Measurements from ENCODE around the gene HSFX3.
"Not testable (repeated sequence)": the region's sequence is repeated elsewhere in the genome, so short reads cannot be mapped to it uniquely, and the experiment has no call there.

The HSFX3 gene, protein sequence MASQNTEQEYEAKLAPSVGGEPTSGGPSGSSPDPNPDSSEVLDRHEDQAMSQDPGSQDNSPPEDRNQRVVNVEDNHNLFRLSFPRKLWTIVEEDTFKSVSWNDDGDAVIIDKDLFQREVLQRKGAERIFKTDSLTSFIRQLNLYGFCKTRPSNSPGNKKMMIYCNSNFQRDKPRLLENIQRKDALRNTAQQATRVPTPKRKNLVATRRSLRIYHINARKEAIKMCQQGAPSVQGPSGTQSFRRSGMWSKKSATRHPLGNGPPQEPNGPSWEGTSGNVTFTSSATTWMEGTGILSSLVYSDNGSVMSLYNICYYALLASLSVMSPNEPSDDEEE

DNA sequence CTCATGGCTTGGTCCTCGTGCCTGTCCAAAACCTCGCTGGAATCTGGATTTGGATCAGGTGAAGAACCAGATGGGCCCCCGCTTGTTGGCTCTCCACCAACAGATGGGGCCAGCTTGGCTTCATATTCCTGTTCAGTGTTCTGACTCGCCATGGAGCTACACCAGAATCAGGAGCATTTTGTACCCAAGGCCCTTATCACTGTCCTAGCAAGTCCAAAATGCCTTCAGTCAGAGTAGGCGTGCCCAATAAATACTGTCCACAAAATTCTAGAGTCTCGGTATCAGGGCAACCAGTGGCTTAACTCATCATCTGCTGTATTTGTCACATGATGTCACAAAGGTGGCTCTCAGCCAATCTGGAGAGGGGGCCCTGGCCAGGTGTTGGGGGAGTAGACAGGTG is at the start of gene HSFX3:
Gene HSFX3, minus strand, starts transcription at position 224 of the 400 bp plus-strand sequence. Its CDS starts 72 bp downstream, at position 152.
- H3K4me3 ChIP-seq (ENCODE audit: low read depth, low read length), result not testable (repeated sequence)

DNA sequence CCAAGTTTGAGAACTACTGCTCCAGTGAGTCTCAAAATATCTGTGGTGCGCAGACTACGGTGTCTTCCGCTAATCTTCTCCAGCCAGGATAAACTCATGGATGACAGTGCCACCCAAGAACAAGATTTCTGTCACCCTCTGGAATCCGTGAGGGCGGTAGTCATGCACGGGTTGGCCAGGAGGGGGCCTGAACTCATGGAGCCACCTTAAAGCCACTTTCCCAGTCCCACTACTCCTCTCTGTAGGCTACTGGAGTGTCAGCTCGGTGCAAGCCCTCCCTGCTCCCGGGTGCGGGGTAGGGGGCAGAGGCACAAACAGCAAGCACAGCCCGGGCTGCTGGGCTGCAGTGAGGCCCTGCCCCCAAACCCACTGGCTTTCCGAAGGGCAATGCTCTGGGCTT is 48.9 kb upstream of the HSFX3 start:
- not testable (repeated sequence) for H3K4me3 ChIP-seq (ENCODE audit: low read depth, low read length)

DNA sequence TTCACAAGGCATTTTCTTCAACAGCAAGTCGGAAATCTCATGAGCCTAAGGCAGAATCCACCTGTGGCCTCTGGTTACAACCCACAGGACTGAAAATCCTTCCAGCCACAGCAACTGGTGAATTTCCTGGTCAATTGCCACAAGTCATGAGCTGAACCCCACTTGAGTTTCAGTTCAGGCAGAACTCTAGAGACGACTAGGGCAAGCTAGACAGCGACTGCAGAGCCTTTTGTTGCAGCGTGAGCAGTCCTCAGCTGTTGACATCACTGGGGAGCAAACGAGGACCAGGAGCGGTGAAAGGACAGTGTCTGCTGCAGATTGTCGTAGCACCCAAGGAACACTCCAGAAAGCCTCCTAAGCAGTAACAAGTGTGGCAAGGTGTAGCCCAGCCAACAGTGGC is 46.2 kb upstream of the HSFX3 start:
- H3K4me3 ChIP-seq (ENCODE audit: low read depth, low read length), result not testable (repeated sequence)

DNA sequence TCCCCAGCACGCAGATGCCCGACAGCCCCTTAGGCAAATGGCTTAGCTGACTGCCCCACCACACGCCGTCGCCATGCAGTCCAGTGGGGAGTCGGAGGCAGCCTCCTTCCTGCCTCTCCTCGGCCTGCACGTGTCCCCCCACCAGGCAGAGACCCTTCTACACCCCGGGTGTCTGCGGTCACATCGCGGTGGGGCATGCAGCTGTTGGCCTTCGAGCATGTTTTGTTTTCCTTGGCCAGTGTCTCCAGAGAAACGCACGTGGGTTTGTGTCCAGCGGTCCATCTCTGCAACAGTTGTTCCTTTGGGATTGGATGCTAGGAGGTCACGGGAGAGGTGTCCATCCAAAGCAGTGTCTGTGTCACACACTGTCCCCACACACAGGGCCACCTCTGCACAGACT is 45.5 kb upstream of the HSFX3 start, which contains the start of gene HSFX2:
Gene HSFX2, minus strand, starts transcription at position 101 of the 400 bp plus-strand sequence. CDS start 614 bp downstream, outside the sequence.
- not testable (repeated sequence) for H3K4me3 ChIP-seq (ENCODE audit: low read depth, low read length)

DNA sequence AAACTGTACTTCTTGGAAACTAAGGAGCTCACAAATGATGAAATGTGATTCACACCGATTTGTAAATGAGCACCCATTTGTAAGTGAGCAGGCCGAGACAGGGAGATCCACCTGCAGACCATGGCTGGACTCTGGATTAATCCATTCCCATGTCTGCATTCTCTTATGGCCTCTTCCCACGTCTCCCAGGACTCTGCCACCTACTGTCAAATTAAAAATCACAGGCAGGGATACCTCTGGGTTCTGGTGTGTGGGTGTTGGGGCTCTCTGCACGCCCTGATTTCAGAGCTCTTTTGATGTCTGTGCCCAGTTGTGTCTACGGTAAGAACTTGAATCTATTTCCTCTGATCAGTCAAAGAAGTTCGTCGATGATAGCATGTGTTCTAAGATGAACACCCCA is 41.3 kb upstream of the HSFX3 start:
- not testable (repeated sequence) for H3K4me3 ChIP-seq (ENCODE audit: low read depth, low read length)

DNA sequence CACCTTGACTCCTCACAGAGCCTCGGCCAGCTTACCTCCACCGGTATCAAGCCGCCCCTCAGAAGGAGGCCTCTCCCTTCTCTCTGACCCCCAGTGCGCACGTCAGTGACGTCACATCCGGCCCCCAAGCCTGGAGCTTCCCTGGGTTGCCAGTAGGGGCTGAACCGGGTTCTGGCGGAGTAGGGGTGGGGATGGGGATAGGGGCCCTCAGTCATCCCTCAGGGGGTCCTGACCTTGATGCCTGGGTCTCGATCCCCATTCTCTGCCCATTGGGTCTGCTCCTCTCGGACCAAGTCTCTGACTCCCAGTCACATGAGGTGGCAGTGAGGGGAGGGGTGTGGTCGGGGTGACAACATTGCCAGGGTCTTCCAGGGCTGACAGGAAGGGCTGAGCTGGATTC is 37.6 kb upstream of the HSFX3 start, which contains the start of gene MAGEA9B:
Gene MAGEA9B, minus strand, starts transcription at position 101 of the 400 bp plus-strand sequence. CDS start 4,280 bp downstream, outside the sequence.
- H3K4me3 ChIP-seq (ENCODE audit: low read depth, low read length), result not testable (repeated sequence)

DNA sequence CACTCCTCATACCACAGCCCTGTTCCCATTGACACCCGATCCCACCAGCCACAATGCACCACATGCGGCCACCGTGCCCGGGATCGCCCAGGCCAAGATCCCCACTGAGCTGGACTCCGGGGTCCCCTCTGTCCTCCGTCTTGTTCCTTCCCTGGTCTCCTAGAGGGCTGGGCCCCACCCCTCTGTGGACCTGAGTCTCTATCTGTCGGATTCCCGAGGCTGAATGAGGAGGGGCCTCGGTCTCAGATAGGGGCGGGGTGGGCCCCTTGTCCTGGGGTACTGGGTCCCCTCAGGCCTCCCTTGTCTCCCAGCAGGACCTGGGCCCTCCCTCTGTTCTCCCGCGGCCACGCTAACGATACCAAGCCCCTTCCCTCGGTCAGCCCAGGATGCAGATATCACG is 35.9 kb upstream of the HSFX3 start:
- not testable (repeated sequence) for H3K4me3 ChIP-seq (ENCODE audit: low read depth, low read length)

DNA sequence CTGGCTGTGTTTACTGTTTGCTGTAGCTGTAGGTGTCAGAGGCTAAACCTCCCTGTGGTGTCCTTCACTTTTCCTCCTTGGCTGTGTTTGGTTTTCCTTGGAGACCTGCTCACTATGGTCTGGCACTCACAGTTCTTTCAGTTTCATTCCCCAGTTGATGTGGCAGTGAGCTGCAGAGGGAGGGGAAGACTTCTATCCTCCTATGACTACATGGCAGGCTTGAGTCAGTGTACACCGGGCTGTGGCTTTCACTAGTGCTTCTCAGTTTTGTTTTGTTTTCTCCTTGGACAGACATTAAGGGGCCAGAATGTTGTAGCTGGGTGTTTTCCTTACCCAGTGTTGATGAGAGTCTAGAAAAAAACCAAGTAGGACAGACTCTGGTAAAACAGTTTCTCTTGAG is 23.7 kb upstream of the HSFX3 start:
- not testable (repeated sequence) for H3K4me3 ChIP-seq (ENCODE audit: low read depth, low read length)

DNA sequence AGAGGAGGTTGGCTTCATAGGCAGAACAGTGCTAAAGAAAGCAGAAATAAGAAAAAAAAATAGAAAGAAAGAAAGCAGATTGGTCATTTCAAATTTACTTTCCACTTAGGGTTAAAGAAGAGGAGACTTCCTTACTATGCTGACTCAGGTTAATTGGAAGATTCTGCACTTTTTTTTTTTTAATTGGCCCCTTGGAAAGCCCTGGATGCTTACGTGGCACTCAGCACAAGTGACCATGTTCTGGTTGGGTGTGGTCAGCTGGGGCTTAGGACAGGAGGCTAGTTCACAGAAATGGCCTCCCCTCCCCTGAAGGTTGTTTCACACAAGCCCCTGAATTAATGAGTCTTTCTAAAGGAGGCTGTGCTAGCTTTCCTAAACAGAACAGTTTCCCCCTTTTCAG is 23.0 kb upstream of the HSFX3 start:
- no peak overlapping the region for H3K4me3 ChIP-seq (ENCODE audit: low read depth, low read length)
- TF ChIP-seq, protein P1, sequence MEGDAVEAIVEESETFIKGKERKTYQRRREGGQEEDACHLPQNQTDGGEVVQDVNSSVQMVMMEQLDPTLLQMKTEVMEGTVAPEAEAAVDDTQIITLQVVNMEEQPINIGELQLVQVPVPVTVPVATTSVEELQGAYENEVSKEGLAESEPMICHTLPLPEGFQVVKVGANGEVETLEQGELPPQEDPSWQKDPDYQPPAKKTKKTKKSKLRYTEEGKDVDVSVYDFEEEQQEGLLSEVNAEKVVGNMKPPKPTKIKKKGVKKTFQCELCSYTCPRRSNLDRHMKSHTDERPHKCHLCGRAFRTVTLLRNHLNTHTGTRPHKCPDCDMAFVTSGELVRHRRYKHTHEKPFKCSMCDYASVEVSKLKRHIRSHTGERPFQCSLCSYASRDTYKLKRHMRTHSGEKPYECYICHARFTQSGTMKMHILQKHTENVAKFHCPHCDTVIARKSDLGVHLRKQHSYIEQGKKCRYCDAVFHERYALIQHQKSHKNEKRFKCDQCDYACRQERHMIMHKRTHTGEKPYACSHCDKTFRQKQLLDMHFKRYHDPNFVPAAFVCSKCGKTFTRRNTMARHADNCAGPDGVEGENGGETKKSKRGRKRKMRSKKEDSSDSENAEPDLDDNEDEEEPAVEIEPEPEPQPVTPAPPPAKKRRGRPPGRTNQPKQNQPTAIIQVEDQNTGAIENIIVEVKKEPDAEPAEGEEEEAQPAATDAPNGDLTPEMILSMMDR (IDR thresholded peaks at IDR 0.05; ENCODE audit: low read depth, low read length), result no peak

DNA sequence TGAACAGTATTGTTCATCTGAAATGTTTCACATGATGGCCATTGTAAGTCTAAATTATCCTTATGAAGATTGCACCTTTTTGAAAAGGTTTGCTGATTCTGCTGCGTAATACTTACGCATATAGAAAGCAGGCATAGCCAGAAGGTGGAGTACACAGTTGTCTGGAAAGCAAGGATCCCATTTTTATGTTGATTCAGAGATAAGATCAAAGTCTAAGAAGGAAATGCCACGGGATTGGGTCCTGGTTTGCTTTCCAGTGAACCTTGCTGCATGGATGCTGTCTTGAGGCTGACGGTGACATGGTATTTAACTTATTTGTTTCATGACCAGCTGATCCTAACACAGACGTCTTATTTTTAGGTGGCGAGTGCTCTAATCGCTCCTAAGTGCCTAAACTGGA is 22.0 kb upstream of the HSFX3 start:
- H3K4me3 ChIP-seq (ENCODE audit: low read depth, low read length), result no peak overlapping the region
- TF ChIP-seq, protein P1 (IDR thresholded peaks at IDR 0.05; ENCODE audit: low read depth, low read length), result no peak

DNA sequence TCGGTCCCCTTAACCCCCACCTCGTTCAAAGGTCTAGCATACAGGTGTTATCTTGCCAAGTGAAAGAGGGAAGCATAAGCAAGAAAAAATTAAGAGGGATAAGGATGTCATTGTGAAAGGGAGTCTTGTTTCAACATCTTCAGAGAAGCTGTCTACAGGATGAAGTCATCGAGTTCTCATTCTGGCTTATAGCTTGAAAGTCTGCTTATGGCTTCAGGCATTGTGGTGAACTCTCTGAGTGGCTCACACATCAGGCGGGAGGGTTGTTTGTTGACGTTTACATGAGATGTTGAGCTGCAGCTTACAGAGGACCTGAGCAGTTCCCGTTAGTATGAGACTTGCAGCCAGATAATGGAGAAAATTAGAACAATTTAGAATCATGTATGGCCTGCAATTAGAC is 20.9 kb upstream of the HSFX3 start:
- no peak overlapping the region for H3K4me3 ChIP-seq (ENCODE audit: low read depth, low read length)
- TF ChIP-seq, protein P1 (IDR thresholded peaks at IDR 0.05; ENCODE audit: low read depth, low read length), result no peak

DNA sequence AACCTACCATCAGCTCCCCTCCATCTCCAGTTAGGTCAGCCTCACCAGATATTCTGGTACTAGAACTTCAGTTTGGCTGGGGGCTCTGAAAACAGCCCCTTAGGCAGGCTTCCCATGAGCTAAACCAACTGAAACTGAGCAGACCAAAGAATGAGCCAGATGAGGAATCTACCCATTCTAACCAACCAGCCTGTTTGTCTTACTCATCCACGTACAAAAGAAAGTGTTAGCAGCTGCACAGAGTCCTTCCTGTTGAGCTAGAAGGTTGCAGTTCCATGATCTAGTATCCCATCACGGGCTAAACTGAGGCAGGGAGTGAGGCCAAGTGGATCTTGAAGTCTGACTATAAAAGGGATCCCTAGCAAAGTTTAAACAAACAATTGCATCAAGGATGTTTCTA is 20.0 kb upstream of the HSFX3 start:
- TF ChIP-seq, protein P1 (IDR thresholded peaks at IDR 0.05; ENCODE audit: low read depth, low read length), result no peak
- H3K4me3 ChIP-seq (ENCODE audit: low read depth, low read length), result no peak overlapping the region
